DMS153 (cell line): ENCODE data around the gene DEUP1.

Experiments used
- DNase-seq: peaks from one replicate; lab custom pipeline; 2025; lab: John Stamatoyannopoulos, UW

The DEUP1 gene

GRCh38 chr11:93478841-93479240, 148.3 kb downstream of the DEUP1 start:
- no peak for DNase-seq

GRCh38 chr11:93480256-93480655, 149.7 kb downstream of the DEUP1 start:
- no peak for DNase-seq

- DNase-seq: no peak
These were observed 150.2 kb downstream of the DEUP1 start for GRCh38 chr11:93480756-93481155.

GRCh38 chr11:93481279-93481678, 150.7 kb downstream of the DEUP1 start:
- no peak for DNase-seq

GRCh38 chr11:93481696-93482095, 151.2 kb downstream of the DEUP1 start:
- DNase-seq: no peak

- DNase-seq: no peak
These were observed 152.0 kb downstream of the DEUP1 start for GRCh38 chr11:93482556-93482955.

- DNase-seq: no peak
These were observed 154.2 kb downstream of the DEUP1 start for GRCh38 chr11:93484716-93485115.

GRCh38 chr11:93485983-93486382, 155.4 kb downstream of the DEUP1 start:
- no peak for DNase-seq

GRCh38 chr11:93487032-93487483, 156.5 kb downstream of the DEUP1 start:
- DNase-seq: peak; percentile 62
